Measurements from ENCODE around the gene RAE1.
A peak's percentile ranks its signal among the peaks of the same experiment; 100 is the strongest.

RAE1 gene

GRCh38 chr20:57329608-57330221 is 21.3 kb upstream of the RAE1 start, which contains the start of gene SPO11:
Gene SPO11, plus strand, starts transcription at chr20:57329803. Its CDS starts 65 bp downstream, at chr20:57329868.
- Histone ChIP-seq H3K9ac (ENCODE audit: low read length) (no peak within 1 kb of the TSS), H3K27me3 (ENCODE audit: insufficient read depth, low read length, poor library complexity) (no peaks in the 10 kb centered on the region), H3K4me1 (ENCODE audit: control insufficient read depth, low read depth, low read length) (peaks cover 3% of the 10 kb centered on the region), H3K27ac (ENCODE audit: low read depth, low read length) (no peak within 1 kb of the TSS), H2AK5ac (ENCODE audit: low read length) (no peak within 1 kb of the TSS), H2BK5ac (ENCODE audit: low read length) (no peak within 1 kb of the TSS), H3K56ac (ENCODE audit: low read length) (no peak within 1 kb of the TSS), H3K4ac (ENCODE audit: low read depth, low read length) (no peak within 1 kb of the TSS), H4K8ac (ENCODE audit: low read depth, low read length) (no peak within 1 kb of the TSS), H3K79me1 (ENCODE audit: low read length) (no peaks in the 10 kb centered on the region), H2BK15ac (replicated peaks; ENCODE audit: low read depth) (no peak within 1 kb of the TSS), H3K36me3 (ENCODE audit: control insufficient read depth, insufficient read depth, low read length) (no peaks in the 10 kb centered on the region), H4K5ac (ENCODE audit: low read length) (no peak within 1 kb of the TSS), H3K18ac (ENCODE audit: low read length) (no peak within 1 kb of the TSS), H3K23ac (ENCODE audit: low read length) (no peak within 1 kb of the TSS), H3K79me2 (ENCODE audit: control insufficient read depth, insufficient read depth, low read length) (no peaks in the 10 kb centered on the region), H2BK120ac (ENCODE audit: low read depth, low read length) (no peak within 1 kb of the TSS), H3K4me3 (ENCODE audit: low read length) (no peak within 1 kb of the TSS), H3K4me2 (ENCODE audit: low read length) (no peak within 1 kb of the TSS)
- peak; percentile 45 for DNase-seq
- WGBS (ENCODE audit: extremely low coverage, insufficient coverage, low lambda C conversion rate), result no CpG with 5 or more reads among the region's 40 CpGs

- Histone ChIP-seq H3K27ac (ENCODE audit: low read depth, low read length) (no peak overlapping the region), H3K36me3 (ENCODE audit: control insufficient read depth, insufficient read depth, low read length) (no peaks in the 10 kb centered on the region), H3K4me2 (ENCODE audit: low read length) (no peak overlapping the region), H2BK120ac (ENCODE audit: low read depth, low read length) (no peak overlapping the region), H2AK5ac (ENCODE audit: low read length) (no peak overlapping the region), H3K27me3 (ENCODE audit: insufficient read depth, low read length, poor library complexity) (no peaks in the 10 kb centered on the region), H3K79me2 (ENCODE audit: control insufficient read depth, insufficient read depth, low read length) (no peaks in the 10 kb centered on the region), H3K23ac (ENCODE audit: low read length) (no peak overlapping the region), H3K56ac (ENCODE audit: low read length) (no peak overlapping the region), H3K18ac (ENCODE audit: low read length) (no peak overlapping the region), H3K79me1 (ENCODE audit: low read length) (no peaks in the 10 kb centered on the region), H4K8ac (ENCODE audit: low read depth, low read length) (no peak overlapping the region), H3K9ac (ENCODE audit: low read length) (no peak overlapping the region), H4K5ac (ENCODE audit: low read length) (no peak overlapping the region), H3K4me1 (ENCODE audit: control insufficient read depth, low read depth, low read length) (peaks cover 3% of the 10 kb centered on the region), H3K4ac (ENCODE audit: low read depth, low read length) (no peak overlapping the region), H2BK15ac (replicated peaks; ENCODE audit: low read depth) (no peak overlapping the region), H3K4me3 (ENCODE audit: low read length) (no peak overlapping the region), H2BK5ac (ENCODE audit: low read length) (no peak overlapping the region)
- no peak for DNase-seq
- no CpG with 5 or more reads among the region's 8 CpGs for WGBS (ENCODE audit: extremely low coverage, insufficient coverage, low lambda C conversion rate)
These were observed 20.1 kb upstream of the RAE1 start for GRCh38 chr20:57330998-57331397.

GRCh38 chr20:57332105-57333089 is 18.7 kb upstream of the RAE1 start:
- Histone ChIP-seq H3K4me3 (ENCODE audit: low read length) (no peak overlapping the region), H4K5ac (ENCODE audit: low read length) (no peak overlapping the region), H3K9ac (ENCODE audit: low read length) (no peak overlapping the region), H3K79me1 (ENCODE audit: low read length) (no peaks in the 10 kb centered on the region), H2AK5ac (ENCODE audit: low read length) (no peak overlapping the region), H4K8ac (ENCODE audit: low read depth, low read length) (no peak overlapping the region), H2BK15ac (replicated peaks; ENCODE audit: low read depth) (no peak overlapping the region), H3K79me2 (ENCODE audit: control insufficient read depth, insufficient read depth, low read length) (no peaks in the 10 kb centered on the region), H3K27me3 (ENCODE audit: insufficient read depth, low read length, poor library complexity) (no peaks in the 10 kb centered on the region), H3K18ac (ENCODE audit: low read length) (no peak overlapping the region), H2BK120ac (ENCODE audit: low read depth, low read length) (no peak overlapping the region), H2BK5ac (ENCODE audit: low read length) (no peak overlapping the region), H3K23ac (ENCODE audit: low read length) (no peak overlapping the region), H3K36me3 (ENCODE audit: control insufficient read depth, insufficient read depth, low read length) (no peaks in the 10 kb centered on the region), H3K56ac (ENCODE audit: low read length) (no peak overlapping the region), H3K27ac (ENCODE audit: low read depth, low read length) (no peak overlapping the region), H3K4me1 (ENCODE audit: control insufficient read depth, low read depth, low read length) (no peaks in the 10 kb centered on the region), H3K4me2 (ENCODE audit: low read length) (no peak overlapping the region), H3K4ac (ENCODE audit: low read depth, low read length) (no peak overlapping the region)
- no peak for DNase-seq
- WGBS (ENCODE audit: extremely low coverage, insufficient coverage, low lambda C conversion rate), result no CpG with 5 or more reads among the region's 1 CpG

- Histone ChIP-seq H4K5ac (ENCODE audit: low read length) (no peak overlapping the region), H3K4ac (ENCODE audit: low read depth, low read length) (no peak overlapping the region), H3K27me3 (ENCODE audit: insufficient read depth, low read length, poor library complexity) (no peaks in the 10 kb centered on the region), H3K27ac (ENCODE audit: low read depth, low read length) (no peak overlapping the region), H3K4me3 (ENCODE audit: low read length) (no peak overlapping the region), H3K4me1 (ENCODE audit: control insufficient read depth, low read depth, low read length) (no peaks in the 10 kb centered on the region), H3K36me3 (ENCODE audit: control insufficient read depth, insufficient read depth, low read length) (no peaks in the 10 kb centered on the region), H3K79me2 (ENCODE audit: control insufficient read depth, insufficient read depth, low read length) (no peaks in the 10 kb centered on the region), H3K9ac (ENCODE audit: low read length) (no peak overlapping the region), H3K23ac (ENCODE audit: low read length) (no peak overlapping the region), H3K4me2 (ENCODE audit: low read length) (no peak overlapping the region), H2BK15ac (replicated peaks; ENCODE audit: low read depth) (no peak overlapping the region), H4K8ac (ENCODE audit: low read depth, low read length) (no peak overlapping the region), H2BK5ac (ENCODE audit: low read length) (no peak overlapping the region), H3K56ac (ENCODE audit: low read length) (no peak overlapping the region), H2BK120ac (ENCODE audit: low read depth, low read length) (no peak overlapping the region), H3K18ac (ENCODE audit: low read length) (no peak overlapping the region), H3K79me1 (ENCODE audit: low read length) (no peaks in the 10 kb centered on the region), H2AK5ac (ENCODE audit: low read length) (no peak overlapping the region)
- no peak for DNase-seq
- WGBS (ENCODE audit: extremely low coverage, insufficient coverage, low lambda C conversion rate), result no CpG with 5 or more reads among the region's 2 CpGs
These were observed 15.7 kb upstream of the RAE1 start for GRCh38 chr20:57335392-57335791.

GRCh38 chr20:57341663-57342062 is 9.4 kb upstream of the RAE1 start:
- Histone ChIP-seq H3K79me2 (ENCODE audit: control insufficient read depth, insufficient read depth, low read length) (no peaks in the 10 kb centered on the region), H3K4me1 (ENCODE audit: control insufficient read depth, low read depth, low read length) (no peaks in the 10 kb centered on the region), H4K5ac (ENCODE audit: low read length) (no peak overlapping the region), H3K18ac (ENCODE audit: low read length) (no peak overlapping the region), H3K27ac (ENCODE audit: low read depth, low read length) (no peak overlapping the region), H3K4ac (ENCODE audit: low read depth, low read length) (no peak overlapping the region), H3K56ac (ENCODE audit: low read length) (no peak overlapping the region), H3K4me2 (ENCODE audit: low read length) (no peak overlapping the region), H3K4me3 (ENCODE audit: low read length) (no peak overlapping the region), H3K23ac (ENCODE audit: low read length) (no peak overlapping the region), H2BK120ac (ENCODE audit: low read depth, low read length) (no peak overlapping the region), H2BK5ac (ENCODE audit: low read length) (no peak overlapping the region), H4K8ac (ENCODE audit: low read depth, low read length) (no peak overlapping the region), H2BK15ac (replicated peaks; ENCODE audit: low read depth) (no peak overlapping the region), H3K79me1 (ENCODE audit: low read length) (no peaks in the 10 kb centered on the region), H3K27me3 (ENCODE audit: insufficient read depth, low read length, poor library complexity) (no peaks in the 10 kb centered on the region), H3K9ac (ENCODE audit: low read length) (no peak overlapping the region), H3K36me3 (ENCODE audit: control insufficient read depth, insufficient read depth, low read length) (no peaks in the 10 kb centered on the region), H2AK5ac (ENCODE audit: low read length) (no peak overlapping the region)
- WGBS (ENCODE audit: extremely low coverage, insufficient coverage, low lambda C conversion rate), result no CpG with 5 or more reads among the region's 2 CpGs
- no peak for DNase-seq
